GM23338 (cell line): ENCODE measurements around the gene DUSP5. TPM values are rescaled to one million over a fixed set of nuclear protein-coding genes. Genes with fewer than 3 reads are reported as not detected.

Experiments used
- ATAC-seq: fragments of 200-7000 bp; cut with Tn5 transposase; 3 replicates; pipeline ENCODE4 v1.9.1; 2020
- DNase-seq: peaks from one replicate; pipeline ENCODE4 v3.0.0-alpha.2; 2015; ENCODE audit warnings: low spot score
- H2AFZ ChIP-seq: fragments of 200-600 bp; sonication (generic); 2 replicates; pipeline ENCODE4 v1.8.0; 2016; ENCODE audit warnings: antibody characterized with exemption, mild to moderate bottlenecking, moderate library complexity
- H3F3A ChIP-seq: fragments of 200-600 bp; sonication (generic); replicated peaks from 2 replicates; pipeline ENCODE4 v1.8.0; 2017; ENCODE audit warnings: antibody characterized with exemption, mixed run types, low read depth
- H3K27ac ChIP-seq: fragments of 200-600 bp; sonication (generic); 2 replicates; pipeline ENCODE4 v1.6.1; 2016; ENCODE audit warnings: low read depth
- H3K27me3 ChIP-seq: fragments of 200-600 bp; sonication (generic); 2 replicates; pipeline ENCODE4 v1.8.0; 2016; ENCODE audit warnings: mild to moderate bottlenecking, mixed run types, moderate library complexity; ENCODE audit not compliant: insufficient read depth
- H3K36me3 ChIP-seq: fragments of 200-600 bp; sonication (generic); 2 replicates; pipeline ENCODE4 v1.8.0; 2016; ENCODE audit warnings: mild to moderate bottlenecking; ENCODE audit not compliant: insufficient read depth
- H3K4me1 ChIP-seq: fragments of 200-600 bp; sonication (generic); 2 replicates; pipeline ENCODE4 v1.8.0; 2016; ENCODE audit warnings: mild to moderate bottlenecking, moderate library complexity; ENCODE audit not compliant: insufficient read depth
- H3K4me2 ChIP-seq: fragments of 200-600 bp; sonication (generic); 2 replicates; pipeline ENCODE4 v1.7.1; 2017; ENCODE audit warnings: mixed run types
- H3K4me3 ChIP-seq: fragments of 200-600 bp; sonication (generic); 2 replicates; pipeline ENCODE4 v1.6.1; 2016; ENCODE audit warnings: mixed run types
- H3K79me2 ChIP-seq: fragments of 200-600 bp; sonication (generic); replicated peaks from 2 replicates; pipeline ENCODE4 v1.8.0; 2017; ENCODE audit warnings: mild to moderate bottlenecking; ENCODE audit not compliant: insufficient read depth
- H3K9me2 ChIP-seq: fragments of 200-600 bp; sonication (generic); 2 replicates; pipeline ENCODE4 v1.8.0; 2017; ENCODE audit not compliant: insufficient read depth
- H4K20me1 ChIP-seq: fragments of 200-600 bp; sonication (generic); replicated peaks from 2 replicates; pipeline ENCODE4 v1.8.0; 2017; ENCODE audit warnings: mild to moderate bottlenecking; ENCODE audit not compliant: insufficient read depth
- H3K27ac Mint-ChIP-seq: 2 replicates; pipeline ENCODE4 v1.8.0; 2020; ENCODE audit warnings: inconsistent platforms, mild to moderate bottlenecking, moderate library complexity, mixed read lengths
- H3K27me3 Mint-ChIP-seq: 3 replicates; pipeline ENCODE4 v1.8.0; 2022; ENCODE audit warnings: low read depth, mild to moderate bottlenecking, moderate library complexity, mixed read lengths, inconsistent platforms; ENCODE audit not compliant: insufficient read depth, poor library complexity
- H3K36me3 Mint-ChIP-seq: 3 replicates; pipeline ENCODE4 v1.8.0; 2021; ENCODE audit warnings: low read depth, mild to moderate bottlenecking, inconsistent platforms, moderate library complexity, mixed read lengths
- H3K4me1 Mint-ChIP-seq: 3 replicates; pipeline ENCODE4 v1.8.0; 2020; ENCODE audit warnings: mild to moderate bottlenecking, inconsistent platforms, mixed read lengths
- H3K4me3 Mint-ChIP-seq: 3 replicates; pipeline ENCODE4 v1.8.0; 2021; ENCODE audit warnings: moderate library complexity, mild to moderate bottlenecking, inconsistent platforms, mixed read lengths
- H3K9me3 Mint-ChIP-seq: 3 replicates; pipeline ENCODE4 v1.8.0; 2020; ENCODE audit warnings: moderate library complexity, mild to moderate bottlenecking, inconsistent platforms, mixed read lengths
- CTCF ChIP-seq, 2 experiments: fragments of 200-600 bp in 1 of 2; sonication (generic) in 1 of 2; conservative IDR thresholded peaks; 2 replicates each; pipeline versions ENCODE4 v1.5.1 to v1.6.1; 2016 to 2017; ENCODE audit warnings: antibody characterized with exemption in 2 of 2, low read depth in 2 of 2, mild to moderate bottlenecking in 2 of 2, moderate library complexity in 1 of 2
- ETS1 ChIP-seq: IDR thresholded peaks from 2 replicates; pipeline ENCODE4 v1.6.1; 2016; ENCODE audit warnings: antibody characterized with exemption
- EZH2phosphoT487 ChIP-seq: fragments of 200-600 bp; sonication (generic); IDR thresholded peaks from one replicate; pipeline ENCODE4 v1.8.1; 2018; ENCODE audit warnings: antibody characterized with exemption; ENCODE audit not compliant: unreplicated experiment
- POLR2AphosphoS5 ChIP-seq: IDR thresholded peaks from 2 replicates; pipeline ENCODE4 v1.6.1; 2016; ENCODE audit warnings: antibody characterized with exemption, low read depth
- REST ChIP-seq: IDR thresholded peaks from one replicate; pipeline ENCODE4 v1.6.1; 2018; ENCODE audit warnings: antibody characterized with exemption; ENCODE audit not compliant: unreplicated experiment
- polyA plus RNA-seq: library from polyadenylated mRNA; unstranded; fragments of >200 nt; fragmentation: Nextera tagmentation; extraction: Ambion mirVana; gene quantifications from 2 replicates; pipeline ENCODE4 v1.2.1, GENCODE V29; 2016
- total RNA-seq: library from RNA; depleted of rRNA; stranded (reverse); fragments of >200 nt; shearing (Covaris generic); gene quantifications from 2 replicates; pipeline ENCODE4 v1.2.3, GENCODE V29; 2014

DUSP5 gene
- total and polyA plus RNA-seq, 2 experiments from 2014 or later: 10.8 to 35.9 TPM

- peaks cover 16% of the 10 kb centered on the region for H3K36me3 ChIP-seq
- ATAC-seq (no peak), DNase-seq (no peak)
- H3K9me3 Mint-ChIP-seq: no peaks in the 10 kb centered on the region
- no peaks in the 10 kb centered on the region for H3K27me3 ChIP-seq
- peaks cover under 1% of the 10 kb centered on the region; the same call in 1 of the 2 replicates for H4K20me1 ChIP-seq
- no peak overlapping the region for H3K27ac Mint-ChIP-seq
- no peaks in the 10 kb centered on the region for H3F3A ChIP-seq
- H3K36me3 Mint-ChIP-seq: peaks cover 88% of the 10 kb centered on the region
- no peak overlapping the region for H3K4me3 Mint-ChIP-seq
- no peak overlapping the region for H3K27ac ChIP-seq
- no peaks in the 10 kb centered on the region for H3K4me1 ChIP-seq
- H3K4me3 ChIP-seq: no peak overlapping the region
- peaks cover 7% of the 10 kb centered on the region; the same call in 1 of the 2 replicates for H3K79me2 ChIP-seq
- H3K9me2 ChIP-seq: no peaks in the 10 kb centered on the region
- TF ChIP-seq REST (no peak), CTCF (conservative IDR thresholded peaks at IDR 0.05; ENCODE audit: low read depth in 2 of 2) (no peak), ETS1 (no peak)
- peaks cover 1% of the 10 kb centered on the region for H3K27me3 Mint-ChIP-seq
- no peak overlapping the region for H3K4me2 ChIP-seq
- no peak overlapping the region for H2AFZ ChIP-seq
- peaks cover 4% of the 10 kb centered on the region; the same call in 2 of the 3 replicates for H3K4me1 Mint-ChIP-seq
Observed at GRCh38 chr10:110510086-110510485, 12.4 kb downstream of the DUSP5 start.

- Histone ChIP-seq H3K79me2 (peaks cover 2% of the 10 kb centered on the region; the same call in 1 of the 2 replicates), H3K9me2 (no peaks in the 10 kb centered on the region), H3K4me2 (no peak overlapping the region), H3K27me3 (no peaks in the 10 kb centered on the region), H3K27ac (no peak overlapping the region), H4K20me1 (no peaks in the 10 kb centered on the region), H3K36me3 (peaks cover 16% of the 10 kb centered on the region), H2AFZ (no peak overlapping the region), H3F3A (no peaks in the 10 kb centered on the region), H3K4me3 (no peak overlapping the region), H3K4me1 (no peaks in the 10 kb centered on the region)
- no peak overlapping the region for H3K4me3 Mint-ChIP-seq
- DNase-seq (no peak), ATAC-seq (no peak)
- peaks cover 1% of the 10 kb centered on the region for H3K27me3 Mint-ChIP-seq
- H3K36me3 Mint-ChIP-seq: peaks cover 87% of the 10 kb centered on the region
- H3K27ac Mint-ChIP-seq: no peak overlapping the region
- no peaks in the 10 kb centered on the region for H3K9me3 Mint-ChIP-seq
- peaks cover 4% of the 10 kb centered on the region; the same call in 2 of the 3 replicates for H3K4me1 Mint-ChIP-seq
- TF ChIP-seq EZH2phosphoT487 (no peak), POLR2AphosphoS5 (no peak), CTCF (conservative IDR thresholded peaks at IDR 0.05; ENCODE audit: low read depth in 2 of 2) (no peak)
Observed at GRCh38 chr10:110510730-110511129, 13.0 kb downstream of the DUSP5 start.
